HG03575 (cell line): Measurements from ENCODE around the gene DNALI1.
A peak's percentile ranks its signal among the peaks of the same experiment; 100 is the strongest.
"Not testable (repeated sequence)": the region's sequence is repeated elsewhere in the genome, so short reads cannot be mapped to it uniquely, and the experiment has no call there.

Source experiments
- ATAC-seq: cut with Tn5 transposase; IDR thresholded peaks from one replicate; pipeline ENCODE4 v1.9.1; 2021; ENCODE audit not compliant: unreplicated experiment, insufficient number of reproducible peaks, low FRiP score; ENCODE audit errors: extremely low read depth

Gene DNALI1

DNA sequence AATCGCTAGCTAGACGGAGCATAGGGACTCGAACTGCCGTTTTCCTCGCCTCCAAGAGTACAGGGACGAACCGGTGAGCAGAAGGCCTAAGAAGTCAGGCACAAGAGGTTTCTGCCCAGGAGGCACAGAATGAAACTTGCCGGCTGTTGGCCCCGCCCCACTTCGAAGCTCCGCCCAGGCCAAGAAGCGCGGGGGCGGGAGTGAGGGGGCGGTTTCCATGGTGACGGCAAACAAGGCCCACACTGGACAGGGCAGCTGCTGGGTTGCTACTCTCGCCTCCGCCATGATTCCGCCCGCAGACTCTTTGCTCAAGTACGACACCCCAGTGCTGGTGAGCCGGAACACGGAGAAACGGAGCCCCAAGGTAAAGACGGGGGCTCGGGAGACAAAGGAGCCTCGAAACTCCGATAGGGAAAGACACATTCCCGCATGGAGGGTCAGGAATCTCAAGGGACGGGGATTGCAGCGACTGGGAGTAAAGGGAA, at the start of gene DNALI1:
Gene DNALI1 (plus strand): TSS at position 229 of the 485 bp plus-strand sequence. CDS start 55 bp downstream, at position 284.
- no peak for ATAC-seq

DNA sequence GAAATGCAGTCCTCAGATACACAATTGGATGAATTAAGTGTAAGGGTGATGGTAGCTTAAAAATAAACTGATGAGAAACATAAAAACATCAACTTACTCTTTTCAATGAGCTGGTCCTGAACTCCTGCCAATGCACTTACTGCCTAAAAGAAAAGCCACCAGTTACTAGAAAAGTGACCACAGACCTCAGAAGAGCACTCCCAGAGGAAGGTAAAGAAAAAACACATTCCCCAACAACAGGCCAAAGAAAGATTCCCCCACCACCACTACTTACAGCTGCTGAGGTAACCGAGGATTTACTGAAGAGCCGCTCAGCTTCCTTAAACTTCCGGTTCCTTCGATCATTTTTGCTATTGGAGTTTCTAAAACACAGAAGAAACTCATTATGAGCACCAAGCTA, 47.6 kb upstream of the DNALI1 start:
- no peak for ATAC-seq

DNA sequence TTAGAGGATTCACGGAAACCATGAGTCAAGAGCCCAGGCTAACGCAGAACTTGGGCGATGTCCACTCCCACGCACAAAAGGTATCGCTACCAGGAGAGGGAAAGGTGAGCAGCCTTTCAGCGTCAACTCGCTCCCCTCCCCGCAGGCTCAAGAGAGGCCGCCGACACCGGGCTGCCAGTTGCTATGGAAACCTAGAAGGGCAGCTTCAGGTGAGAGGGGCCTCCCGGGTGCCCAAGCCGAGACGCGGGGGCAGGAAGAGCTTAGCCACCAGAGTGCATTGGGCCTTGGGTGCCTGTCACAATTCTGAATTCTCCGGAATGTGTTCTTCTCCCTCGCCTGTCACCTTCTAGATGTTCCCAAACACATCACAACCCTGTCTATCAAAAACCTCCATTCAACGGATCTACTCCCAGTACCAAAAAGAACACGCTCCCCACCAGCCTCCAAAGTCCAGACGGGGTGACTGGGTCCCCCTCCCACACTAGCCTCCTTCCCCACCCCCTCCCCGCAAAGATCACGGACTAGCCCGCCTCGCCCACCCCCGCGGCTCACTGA, 42.9 kb upstream of the DNALI1 start:
- no peak for ATAC-seq

DNA sequence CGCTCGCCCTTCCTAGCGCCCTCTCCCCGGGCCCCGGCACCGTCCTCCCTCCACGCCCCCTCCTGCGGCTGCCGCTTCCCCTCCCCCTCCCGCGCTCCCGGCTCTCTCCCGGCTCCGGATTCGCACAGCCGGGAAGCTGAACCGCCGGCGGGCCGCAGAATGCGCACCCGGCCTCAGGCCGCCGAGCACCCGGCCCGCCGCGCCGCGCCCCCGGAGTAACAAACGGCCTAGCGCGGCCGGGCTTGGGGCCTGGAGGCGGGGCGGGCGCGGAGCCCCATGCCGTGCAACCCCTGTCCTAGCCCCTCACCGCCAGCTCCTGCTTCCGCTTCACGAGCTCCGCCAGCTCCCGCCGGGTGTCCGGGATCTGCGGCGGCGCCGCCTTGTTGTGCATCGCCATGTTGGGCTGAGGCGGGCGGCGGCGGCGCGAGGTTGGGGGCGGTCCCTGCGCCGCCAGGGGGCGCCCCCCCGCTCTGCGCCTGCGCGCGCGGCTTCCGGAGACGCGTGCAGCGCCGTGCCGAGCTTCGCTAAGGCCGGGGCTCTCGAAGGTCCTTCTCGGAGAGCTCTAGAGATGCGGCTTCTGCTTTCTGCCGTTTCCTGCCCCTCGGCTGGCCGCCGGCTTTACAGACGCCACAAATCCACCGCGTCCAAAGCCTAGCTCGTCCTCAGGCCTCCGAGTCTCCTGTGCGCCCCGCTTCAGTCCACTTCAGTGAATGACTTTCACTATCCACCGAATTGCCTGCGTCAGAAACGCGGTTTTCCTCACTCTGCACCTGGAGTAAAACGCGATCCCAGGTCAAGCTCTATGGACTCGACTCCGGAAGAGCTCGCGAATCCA, 42.2 kb upstream of the DNALI1 start, which contains the start of gene MEAF6:
Gene MEAF6 (minus strand): TSS at position 417 of the 835 bp plus-strand sequence. CDS start 20 bp downstream, at position 397.
- ATAC-seq, result peak; percentile 21

DNA sequence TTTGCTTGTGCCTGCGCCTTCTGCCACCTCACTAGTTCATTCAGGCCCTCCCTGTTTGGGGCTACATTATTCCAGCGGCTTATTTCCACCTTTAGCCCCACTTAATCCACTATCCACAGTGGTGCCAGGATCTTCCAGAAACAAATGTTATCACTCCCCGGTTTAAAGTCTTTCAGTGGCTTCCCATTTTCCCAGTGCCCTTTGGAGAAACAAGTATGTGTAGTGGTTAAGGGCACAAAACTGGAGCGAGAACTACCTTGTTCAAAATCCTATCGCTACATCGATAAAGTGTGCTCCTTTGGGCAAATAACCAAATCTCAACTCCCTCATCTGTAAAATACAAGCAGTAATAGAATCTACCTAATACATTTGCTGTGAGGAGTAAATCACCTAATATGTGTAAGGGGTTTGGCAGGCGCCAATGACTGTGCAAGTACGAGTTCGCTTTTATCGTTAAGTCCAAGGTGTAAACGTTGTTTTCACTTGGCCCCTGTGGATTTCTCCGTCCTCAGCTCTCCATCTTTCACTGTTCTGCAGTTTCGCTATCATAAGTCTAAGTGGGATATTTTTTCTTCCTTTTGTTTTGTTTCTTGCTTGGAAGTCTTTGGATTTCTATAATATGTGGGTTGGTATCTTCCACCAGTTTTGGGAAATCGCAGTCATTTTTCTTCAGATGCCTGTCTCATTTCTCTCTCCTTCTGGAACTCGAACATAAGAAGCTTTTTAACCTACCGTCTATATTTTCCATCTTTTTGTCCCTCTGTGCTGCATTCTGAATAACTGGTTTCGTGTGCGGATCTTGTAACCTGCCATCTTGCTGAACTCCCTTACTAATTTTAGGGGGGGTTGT, 41.3 kb upstream of the DNALI1 start:
- ATAC-seq, result no peak

GRCh38 chr1:37517569-37517968, 39.2 kb upstream of the DNALI1 start:
- ATAC-seq, result no peak

DNA sequence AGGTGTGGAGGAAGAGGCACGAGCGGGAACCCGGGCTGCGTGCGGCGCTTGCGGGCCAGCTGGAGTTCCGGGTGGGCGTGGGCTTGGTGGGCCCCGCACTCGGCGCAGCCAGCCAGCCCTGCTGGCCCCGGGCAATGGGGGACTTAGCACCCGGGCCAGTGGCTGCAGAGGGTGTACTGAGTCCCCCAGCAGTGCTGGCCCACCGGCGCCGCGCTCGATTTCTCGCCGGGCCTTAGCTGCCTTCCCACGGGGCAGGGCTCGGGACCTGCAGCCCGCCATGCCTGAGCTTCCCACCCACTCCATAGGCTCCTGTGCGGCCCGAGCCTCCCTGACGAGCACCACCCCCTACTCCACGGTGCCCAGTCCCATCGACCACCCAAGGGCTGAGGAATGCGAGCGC, 38.5 kb upstream of the DNALI1 start:
- not testable (repeated sequence) for ATAC-seq

DNA sequence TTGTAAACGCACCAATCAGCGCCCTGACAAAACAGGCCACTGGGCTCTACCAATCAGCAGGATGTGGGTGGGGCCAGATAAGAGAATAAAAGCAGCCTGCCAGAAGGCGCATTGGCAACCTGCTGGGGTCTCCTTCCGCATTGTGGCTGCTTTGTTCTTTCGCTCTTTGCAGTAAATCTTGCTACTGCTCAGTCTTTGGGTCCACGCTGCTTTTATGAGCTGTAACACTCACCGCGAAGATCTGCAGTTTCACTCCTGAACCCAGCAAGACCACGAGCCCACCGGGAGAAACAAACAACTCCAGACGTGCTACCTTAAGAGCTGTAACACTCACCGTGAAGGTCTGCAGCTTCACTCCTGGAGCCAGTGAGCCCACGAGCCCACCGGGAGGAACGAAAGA, 37.8 kb upstream of the DNALI1 start:
- not testable (repeated sequence) for ATAC-seq

- ATAC-seq, result no peak
These were observed 37.1 kb upstream of the DNALI1 start for GRCh38 chr1:37519613-37520012.

DNA sequence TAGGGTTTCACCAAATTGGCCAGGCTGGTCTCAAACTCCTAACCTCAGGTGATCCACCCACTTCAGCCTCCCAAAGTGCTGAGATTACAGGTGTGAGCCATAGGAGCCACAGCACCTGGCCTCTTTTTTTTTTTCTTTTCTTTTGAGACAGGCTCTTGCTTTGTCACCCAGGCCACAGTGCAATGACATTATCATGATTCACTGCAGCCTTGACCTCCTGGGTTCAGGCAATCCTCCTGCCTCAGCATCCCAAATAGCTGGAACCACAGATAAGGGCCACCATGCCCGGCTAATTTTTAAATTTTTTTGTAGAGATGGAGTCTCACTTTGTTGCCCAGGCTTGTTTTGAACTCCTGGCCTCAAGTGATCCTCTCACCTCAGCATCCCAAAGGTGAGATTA, 26.9 kb upstream of the DNALI1 start:
- not testable (repeated sequence) for ATAC-seq

GRCh38 chr1:37532418-37533156, 24.2 kb upstream of the DNALI1 start:
- not testable (repeated sequence) for ATAC-seq

DNA sequence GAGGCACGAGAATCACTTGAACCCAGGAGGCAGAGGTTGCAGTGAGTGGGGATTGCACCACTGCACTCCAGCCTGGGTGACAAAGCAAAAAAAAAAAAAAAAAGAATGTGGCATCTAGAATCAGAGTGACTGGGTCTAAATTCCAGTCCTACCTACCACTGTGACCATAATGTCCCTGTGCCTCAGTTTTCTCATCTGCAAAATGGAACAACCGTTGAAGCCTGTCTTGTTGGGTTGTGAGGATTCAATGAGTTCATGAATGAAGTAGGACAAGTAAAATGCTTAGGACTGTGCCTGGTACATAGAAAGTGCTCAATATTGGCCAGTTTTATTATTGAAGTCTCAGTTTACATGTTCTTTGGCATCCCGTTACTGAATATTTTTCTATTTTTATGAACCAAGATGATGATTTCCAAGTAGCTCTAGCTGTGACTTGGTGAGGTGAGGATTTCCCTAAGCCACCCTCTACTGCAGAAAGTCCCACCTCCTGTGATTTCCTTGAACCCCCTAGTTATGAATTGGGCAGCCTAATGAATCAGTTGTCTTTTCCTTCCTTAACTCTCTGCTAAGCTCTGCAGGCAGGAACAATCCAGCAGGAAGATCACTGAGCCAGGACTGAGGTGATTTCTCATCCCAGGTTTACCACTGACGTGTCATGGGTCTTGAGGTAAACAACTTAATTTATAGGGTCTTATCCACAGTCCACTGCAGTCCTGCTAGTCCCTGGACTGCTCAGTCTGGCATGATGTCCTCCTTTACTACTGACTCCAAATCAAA, 23.2 kb upstream of the DNALI1 start:
- ATAC-seq, result no peak

GRCh38 chr1:37537378-37537777, 19.4 kb upstream of the DNALI1 start:
- no peak for ATAC-seq

GRCh38 chr1:37539154-37539553, 17.6 kb upstream of the DNALI1 start:
- ATAC-seq, result not testable (repeated sequence)

DNA sequence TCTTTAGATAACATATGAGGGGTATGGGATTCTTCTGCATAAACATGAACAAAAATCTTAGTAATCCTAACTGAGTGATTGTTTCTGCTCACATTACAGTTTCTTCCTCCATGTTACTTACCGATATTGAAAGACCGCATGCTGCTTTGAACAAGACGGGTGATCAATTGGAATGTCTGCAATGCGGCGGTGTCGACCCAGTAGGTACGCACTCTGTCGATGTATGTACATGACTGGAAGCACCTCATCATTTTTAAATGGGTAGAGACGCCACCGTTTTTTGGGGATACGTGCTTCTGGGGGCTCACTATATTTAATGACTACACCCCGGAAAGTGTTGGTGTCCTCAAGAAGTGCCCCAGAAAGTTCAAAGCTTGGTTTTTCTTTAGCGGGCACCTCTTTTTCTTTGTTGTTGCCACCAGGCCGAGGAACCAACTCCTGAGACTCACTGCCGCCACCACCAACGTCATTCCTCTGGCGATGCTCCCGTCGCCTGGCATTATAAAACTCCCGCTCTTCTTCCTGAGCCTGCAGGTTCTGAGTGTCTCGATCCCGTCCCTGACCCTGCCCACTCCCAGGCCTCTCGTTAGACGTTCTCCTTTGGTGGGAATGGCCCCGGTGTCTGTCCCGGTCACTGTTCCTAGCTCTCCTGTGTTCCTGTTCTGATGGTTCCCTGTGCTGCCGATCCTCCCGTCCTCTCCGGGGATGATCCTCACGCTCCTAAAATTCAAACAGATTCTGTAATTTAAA, 16.5 kb upstream of the DNALI1 start:
- no peak for ATAC-seq

GRCh38 chr1:37544530-37544929, 12.2 kb upstream of the DNALI1 start:
- no peak for ATAC-seq

GRCh38 chr1:37545019-37545418, 11.7 kb upstream of the DNALI1 start:
- no peak for ATAC-seq
